Ascending aorta (tissue), 2 donors: ENCODE results near the gene RBM48. TPM values are rescaled to one million over a fixed set of nuclear protein-coding genes. Genes with fewer than 3 reads are reported as not detected.
"Not testable (repeated sequence)": the region's sequence is repeated elsewhere in the genome, so short reads cannot be mapped to it uniquely, and the experiment has no call there.

Experiments used
- DNase-seq, 2 donors: peaks; one replicate each; pipeline ENCODE4 v3.0.0-alpha.2; 2019; ENCODE audit warnings: low spot score in 2 of 2
- H3K27ac ChIP-seq, 2 donors: fragments of 200-600 bp; sonication (generic); one replicate each; pipeline ENCODE4 v1.5.1; 2016 to 2017; ENCODE audit warnings: mild to moderate bottlenecking in 1 of 2
- H3K27me3 ChIP-seq: fragments of 200-600 bp; sonication (generic); one replicate; pipeline ENCODE4 v1.5.1; 2017
- H3K36me3 ChIP-seq, 2 donors: fragments of 200-600 bp; sonication (generic); one replicate each; pipeline ENCODE4 v1.5.1; 2016
- H3K4me1 ChIP-seq, 2 donors: fragments of 200-600 bp; sonication (generic); one replicate each; pipeline ENCODE4 v1.5.1; 2016 to 2017; ENCODE audit warnings: mild to moderate bottlenecking in 1 of 2
- H3K4me3 ChIP-seq, 2 donors: fragments of 200-600 bp; sonication (generic); one replicate each; pipeline ENCODE4 v1.5.1; 2016 to 2017; ENCODE audit warnings: mild to moderate bottlenecking in 1 of 2
- H3K9me3 ChIP-seq, 2 donors: fragments of 200-600 bp; sonication (generic); one replicate each; pipeline ENCODE4 v1.5.1; 2016
- CTCF ChIP-seq, 3 experiments: fragments of 200-600 bp in 2 of 3; fragments of 450-650 bp in 1 of 3; sonication (generic) in 2 of 3; IDR thresholded peaks; one replicate each; pipeline ENCODE4 v1.5.1; 2016 to 2019; ENCODE audit warnings: antibody characterized with exemption in 3 of 3, mild to moderate bottlenecking in 1 of 3, moderate library complexity in 1 of 3
- intact Hi-C: fragments of 100-400 bp; cut with DNase I; formaldehyde crosslinking; loops from one replicate; pipeline ENCODE4 v1.15.1; 2023
- total RNA-seq: library from RNA; depleted of rRNA; stranded (reverse); fragments of >200 nt; gene quantifications from one replicate; pipeline ENCODE4 v1.1.0, GENCODE V29; 2016

Gene RBM48
- 2.2 TPM for total RNA-seq

GRCh38 chr7:92528188-92528957 is at the start of gene RBM48, which contains the start of gene PEX1:
Gene RBM48 (plus strand): TSS chr7:92528795. CDS start chr7:92528814, 19 bp downstream.
Gene PEX1 (minus strand): TSS chr7:92528520. CDS start chr7:92528435, 85 bp downstream.
- peaks cover 29 to 32% of the 10 kb centered on the region in 2 donors for H3K36me3 ChIP-seq
- H3K4me3 ChIP-seq = peak within 1 kb of the TSS; percentile 86 to 94
- peaks cover 9 to 18% of the 10 kb centered on the region in 2 donors for H3K4me1 ChIP-seq
- H3K27ac ChIP-seq = peak within 1 kb of the TSS; percentile 88 to 89
- peak in 2 of 3 experiments; percentile 36 to 48 for TF ChIP-seq CTCF (IDR thresholded peaks at IDR 0.05)
- H3K9me3 ChIP-seq = no peaks in the 10 kb centered on the region
- H3K27me3 ChIP-seq = no peaks in the 10 kb centered on the region
- intact Hi-C loops = loop anchor here (1.0 to 5.0 kb wide), 5 partner anchors 59 to 704 kb away; partner anchors contain the start of genes CYP51A1 and VPS50
- DNase-seq = peak; percentile 90 to 98

- DNase-seq, H3K9me3 ChIP-seq, H3K27ac ChIP-seq, H3K4me1 ChIP-seq, H3K27me3 ChIP-seq, H3K4me3 ChIP-seq, H3K36me3 ChIP-seq, intact Hi-C loops: not testable (repeated sequence)
These were observed 49.4 kb upstream of the RBM48 start for GRCh38 chr7:92479146-92479545.

GRCh38 chr7:92483624-92484023 is 45.0 kb upstream of the RBM48 start:
- peaks cover 16 to 28% of the 10 kb centered on the region in 2 donors for H3K36me3 ChIP-seq
- H3K4me1 ChIP-seq, H3K9me3 ChIP-seq, DNase-seq, H3K27ac ChIP-seq, H3K4me3 ChIP-seq, H3K27me3 ChIP-seq, intact Hi-C loops: not testable (repeated sequence)

GRCh38 chr7:92484226-92484625 is 44.4 kb upstream of the RBM48 start:
- H3K4me3 ChIP-seq, H3K4me1 ChIP-seq, H3K27ac ChIP-seq, DNase-seq, H3K27me3 ChIP-seq, H3K9me3 ChIP-seq, intact Hi-C loops: not testable (repeated sequence)
- peaks cover 22 to 33% of the 10 kb centered on the region in 2 donors for H3K36me3 ChIP-seq

- intact Hi-C loops = no loop called here
- H3K36me3 ChIP-seq = peaks cover 27 to 45% of the 10 kb centered on the region in 2 donors
- no peak for TF ChIP-seq CTCF (IDR thresholded peaks at IDR 0.05)
- no peaks in the 10 kb centered on the region for H3K27me3 ChIP-seq
- no peak overlapping the region for H3K4me3 ChIP-seq
- no peaks in the 10 kb centered on the region for H3K4me1 ChIP-seq
- H3K9me3 ChIP-seq = no peaks in the 10 kb centered on the region
- DNase-seq = no peak
- H3K27ac ChIP-seq = no peak overlapping the region
These were observed 43.2 kb upstream of the RBM48 start for GRCh38 chr7:92485267-92485892.

- Histone ChIP-seq H3K27me3 (no peaks in the 10 kb centered on the region), H3K4me1 (no peaks in the 10 kb centered on the region), H3K4me3 (no peak overlapping the region), H3K27ac (no peak overlapping the region), H3K36me3 (peaks cover 30 to 49% of the 10 kb centered on the region in 2 donors), H3K9me3 (no peaks in the 10 kb centered on the region)
- no peak for TF ChIP-seq CTCF (IDR thresholded peaks at IDR 0.05)
- intact Hi-C loops = no loop called here
- DNase-seq = no peak
These were observed 42.6 kb upstream of the RBM48 start for GRCh38 chr7:92485974-92486373.

- TF ChIP-seq CTCF (IDR thresholded peaks at IDR 0.05) = no peak
- Histone ChIP-seq H3K36me3 (peaks cover 40 to 66% of the 10 kb centered on the region in 2 donors), H3K4me1 (no peaks in the 10 kb centered on the region), H3K4me3 (no peak overlapping the region), H3K9me3 (no peaks in the 10 kb centered on the region), H3K27me3 (no peaks in the 10 kb centered on the region), H3K27ac (no peak overlapping the region)
- intact Hi-C loops = no loop called here
- DNase-seq = no peak
These were observed 40.8 kb upstream of the RBM48 start for GRCh38 chr7:92487804-92488203.
